NCI-H2196 treated with DMSO at 0.1 percent for 48 hours (cell line): Measurements from ENCODE around the gene SPAST.
"Not testable (repeated sequence)": the region's sequence is repeated elsewhere in the genome, so short reads cannot be mapped to it uniquely, and the experiment has no call there.

Source experiments
- DNase-seq: peaks from one replicate; lab custom pipeline; 2025; ENCODE audit not compliant: unreplicated experiment; lab: John Stamatoyannopoulos, UW

SPAST gene

DNA sequence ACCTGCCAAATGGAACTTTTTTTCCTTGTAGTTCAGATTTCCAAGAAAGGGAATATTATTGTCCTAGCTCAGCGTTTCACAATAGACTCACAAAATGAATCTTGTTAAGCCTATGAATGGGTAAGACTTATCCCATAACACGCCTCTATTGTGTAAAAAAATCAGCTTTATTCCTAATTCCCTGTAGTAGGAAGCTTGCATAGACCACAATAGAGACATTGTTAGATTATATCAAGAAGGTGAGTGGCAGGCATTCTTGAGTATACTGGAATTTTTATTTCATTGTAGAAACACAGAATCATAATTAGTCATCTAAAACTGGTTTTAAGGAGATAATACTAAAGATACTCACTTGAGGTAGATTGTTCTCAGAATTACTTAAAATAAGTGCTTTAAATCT is 55.8 kb downstream of the SPAST start:
- no peak for DNase-seq

- DNase-seq = no peak
These were observed 61.3 kb downstream of the SPAST start for GRCh38 chr2:32124660-32125059.

GRCh38 chr2:32128636-32129035 is 65.3 kb downstream of the SPAST start:
- DNase-seq = no peak

DNA sequence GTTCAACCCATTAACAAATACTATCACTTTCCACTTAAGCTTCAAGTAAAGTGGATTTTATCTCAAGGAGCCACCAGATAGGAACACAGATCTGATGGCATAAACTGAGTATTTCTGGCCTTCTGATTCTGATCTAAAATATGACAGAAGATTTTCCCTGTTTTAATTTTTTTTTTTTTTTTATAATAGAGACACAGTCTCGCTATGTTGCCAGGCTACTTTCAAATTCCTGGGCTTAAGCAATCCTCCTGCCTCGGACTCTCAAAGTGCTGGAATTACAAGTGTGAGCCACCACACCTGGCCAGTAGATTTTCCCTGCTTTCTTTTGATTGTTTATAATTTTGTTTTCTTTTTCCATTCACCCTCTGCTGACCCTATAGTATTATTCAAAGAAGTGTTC is 65.7 kb downstream of the SPAST start:
- DNase-seq = no peak

GRCh38 chr2:32135409-32135808 is 72.1 kb downstream of the SPAST start:
- no peak for DNase-seq

GRCh38 chr2:32136097-32136496 is 72.7 kb downstream of the SPAST start:
- DNase-seq = no peak

DNA sequence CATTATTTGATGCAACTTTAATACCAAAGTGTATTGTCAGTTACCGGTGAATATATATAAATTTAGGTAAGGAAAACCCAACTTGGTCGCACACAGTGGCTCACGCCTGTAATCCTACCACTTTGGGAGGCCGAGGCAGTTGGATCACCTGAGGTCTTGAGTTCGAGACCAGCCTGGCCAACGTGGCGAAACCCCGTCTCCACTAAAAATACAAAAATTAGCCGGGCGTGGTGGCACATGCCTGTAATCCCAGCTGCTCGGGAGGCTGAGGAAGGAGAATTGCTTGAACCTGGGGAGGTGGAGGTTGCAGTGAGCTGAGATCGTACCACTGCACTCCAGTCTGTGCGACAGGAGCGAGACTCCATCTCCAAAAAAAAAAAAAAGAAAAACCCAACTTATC is 88.2 kb downstream of the SPAST start:
- DNase-seq = not testable (repeated sequence)

DNA sequence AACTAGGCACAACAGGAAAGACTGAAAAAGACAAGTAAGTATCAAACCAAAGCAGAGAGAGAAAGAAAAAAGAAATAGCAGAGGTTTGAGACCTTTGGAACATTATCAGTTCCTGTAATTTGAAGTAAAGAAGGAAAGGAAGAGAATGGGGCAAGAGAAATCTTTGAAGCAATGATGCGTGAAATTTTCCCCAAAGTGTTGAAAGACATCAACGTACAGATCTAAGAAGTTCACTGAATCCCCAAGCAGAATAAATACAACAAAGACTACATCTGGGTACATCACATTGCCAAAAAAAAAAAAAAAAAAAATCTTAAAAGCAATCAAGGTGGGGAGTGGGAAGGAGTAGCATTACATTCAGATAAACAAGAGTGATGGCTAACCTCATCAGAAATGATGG is 96.3 kb downstream of the SPAST start:
- no peak for DNase-seq

- DNase-seq = no peak
These were observed 97.9 kb downstream of the SPAST start for GRCh38 chr2:32161296-32161695.

DNA sequence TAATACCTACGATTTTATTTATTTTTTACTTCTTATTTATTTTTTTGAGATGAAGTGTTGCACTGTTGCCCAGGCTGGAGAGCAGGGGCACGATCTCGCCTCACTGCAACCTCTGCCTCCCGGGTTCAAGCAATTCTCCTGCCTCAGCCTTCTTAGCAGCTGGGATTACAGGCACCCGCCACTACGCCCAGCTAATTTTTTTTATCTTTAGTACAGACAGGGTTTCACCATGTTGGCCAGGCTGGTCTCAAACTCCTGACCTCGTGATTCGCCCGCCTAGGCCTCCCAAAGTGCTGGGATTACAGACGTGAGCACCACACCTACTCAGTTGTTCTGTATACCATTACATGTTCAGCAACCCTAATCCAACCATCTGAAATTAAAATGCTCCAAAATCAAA is 100.9 kb downstream of the SPAST start:
- DNase-seq = not testable (repeated sequence)

- not testable (repeated sequence) for DNase-seq
These were observed 101.6 kb downstream of the SPAST start for GRCh38 chr2:32165027-32165347.

DNA sequence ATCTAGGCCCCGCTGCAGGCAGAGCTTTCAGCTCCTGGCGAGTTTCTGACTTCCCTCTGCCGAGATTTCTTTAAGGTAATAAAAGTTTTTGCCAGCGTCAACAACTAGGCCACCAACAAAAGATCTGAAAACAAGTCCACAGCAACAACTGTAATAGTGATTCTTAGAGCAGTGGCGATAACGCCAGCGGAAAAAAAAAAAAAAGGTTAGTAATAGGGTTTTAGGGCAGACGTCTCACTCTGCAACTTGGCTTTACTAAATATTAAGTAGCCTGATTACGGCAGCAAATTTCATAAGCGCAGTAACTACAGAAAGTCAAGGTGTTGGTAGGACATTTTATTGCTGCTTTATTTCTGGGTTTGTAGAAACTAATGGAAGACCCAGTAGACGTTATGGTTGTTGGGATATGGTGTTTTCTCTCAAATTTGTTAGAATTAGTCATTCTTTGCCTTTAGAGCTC is 102.8 kb downstream of the SPAST start:
- no peak for DNase-seq

GRCh38 chr2:32168513-32168912 is 105.2 kb downstream of the SPAST start:
- DNase-seq = no peak

- DNase-seq = no peak
These were observed 109.5 kb downstream of the SPAST start for GRCh38 chr2:32172870-32173269.

- DNase-seq = no peak
These were observed 119.3 kb downstream of the SPAST start for GRCh38 chr2:32182667-32183066.

DNA sequence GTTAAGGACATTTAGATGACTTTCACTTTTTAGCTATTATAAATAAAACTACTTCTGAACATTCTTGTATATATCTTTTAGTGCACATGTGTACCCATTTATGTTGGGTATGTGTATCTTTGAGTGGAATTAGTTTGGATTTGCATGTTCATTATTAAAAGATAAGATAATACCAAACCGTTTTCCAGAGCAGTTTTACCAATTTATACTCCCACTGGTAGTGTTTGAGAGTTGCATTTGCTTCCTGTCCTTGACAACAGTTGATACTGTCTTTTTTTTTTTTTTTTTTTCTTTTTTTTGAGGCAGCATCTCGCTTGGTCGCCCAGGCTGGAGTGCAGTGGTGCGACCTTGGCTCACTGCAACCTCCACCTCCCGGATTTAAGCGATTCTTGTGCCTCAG is 125.7 kb downstream of the SPAST start:
- no peak for DNase-seq

GRCh38 chr2:32192418-32192817 is 129.1 kb downstream of the SPAST start:
- no peak for DNase-seq

DNA sequence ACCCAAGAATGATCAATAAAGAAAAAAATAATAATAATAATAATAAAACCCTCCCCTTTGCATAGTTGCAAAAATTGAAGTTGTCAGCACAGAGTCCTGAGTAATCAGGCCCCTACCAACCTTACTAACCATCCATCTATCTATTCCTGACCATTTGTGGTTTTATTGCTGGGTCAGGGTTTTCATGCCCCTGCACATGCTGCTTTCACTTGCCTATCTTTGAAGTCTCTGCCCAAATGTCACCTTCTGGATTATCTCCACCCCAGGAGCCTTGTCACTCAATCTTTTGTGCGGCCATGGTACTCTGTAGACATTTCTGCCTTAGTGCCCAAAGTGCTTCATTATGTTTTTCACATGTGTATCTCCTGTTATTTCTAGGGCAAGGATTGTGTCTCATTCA is 137.5 kb downstream of the SPAST start:
- DNase-seq = no peak

GRCh38 chr2:32203428-32203827 is 140.1 kb downstream of the SPAST start:
- not testable (repeated sequence) for DNase-seq
